Measurements from ENCODE around the gene TCP10L. TPM values are rescaled to one million over a fixed set of nuclear protein-coding genes. Genes with fewer than 3 reads are reported as not detected.

Gene TCP10L
- total and polyA plus RNA-seq, 2 of the 8 experiments (the other 6 are each of a cell fraction or from before 2014, with no cell fraction given), result 0.45 to 0.99 TPM

GRCh38 chr21:32585970-32586369, 647 bp upstream of the TCP10L start:
- Histone ChIP-seq H3K4ac (replicated peaks; ENCODE audit: insufficient read length, low read depth, low read length) (no peak overlapping the region), H2BK15ac (ENCODE audit: low read length) (no peak overlapping the region), H3K4me2 (ENCODE audit: insufficient read depth in 1 of 2, low read depth in 2 of 2, low read length in 2 of 2) (no peak overlapping the region), H4K5ac (ENCODE audit: insufficient read length, low read depth, low read length) (no peak overlapping the region), H2BK5ac (ENCODE audit: low read depth, low read length) (no peak overlapping the region; the same call in 1 of the 2 replicates), H2BK20ac (ENCODE audit: low read length) (no peak overlapping the region), H3K79me2 (ENCODE audit: control insufficient read depth in 1 of 2, insufficient read depth in 2 of 2, low read length in 2 of 2) (no peaks in the 10 kb centered on the region), H3K4me1 (replicated peaks in 1 of 4; ENCODE audit: control insufficient read depth in 3 of 4, insufficient read depth in 4 of 4, low read length in 3 of 4) (0 out of 7 replicates have a peak, but pooled peaks cover 0 to 2% (median 0%) of the 10 kb centered on the region in 4 experiments), H4K20me1 (replicated peaks in 1 of 2; ENCODE audit: control insufficient read depth in 1 of 2, insufficient read depth in 2 of 2, low read length in 2 of 2) (no peaks in the 10 kb centered on the region), H3K23me2 (ENCODE audit: low read depth, low read length) (peaks cover 9% of the 10 kb centered on the region; the same call in 1 of the 2 replicates), H3K9ac (replicated peaks in 1 of 4; ENCODE audit: extremely low read depth in 1 of 4, low read depth in 3 of 4, low read length in 3 of 4) (no peak overlapping the region), H2AFZ (ENCODE audit: low read length) (no peak overlapping the region), H2BK12ac (ENCODE audit: low read depth, low read length) (no peak overlapping the region), H3K23ac (ENCODE audit: insufficient read length) (no peak overlapping the region), H3K14ac (ENCODE audit: insufficient read length) (no peak overlapping the region), H2AK5ac (ENCODE audit: low read depth, low read length) (peak overlapping the region; percentile 82; the same call in 1 of the 2 replicates), H4K91ac (replicated peaks; ENCODE audit: insufficient read length, low read length) (no peak overlapping the region), H2BK120ac (replicated peaks; ENCODE audit: low read depth, low read length) (no peak overlapping the region), H3K36me3 (ENCODE audit: control insufficient read depth in 2 of 4, insufficient read depth in 4 of 4, low read length in 3 of 4) (no peaks in the 10 kb centered on the region), H4K8ac (ENCODE audit: extremely low read depth, insufficient read depth, low read length) (no peak overlapping the region), H3K4me3 (ENCODE audit: extremely low read depth in 1 of 4, insufficient read depth in 2 of 4, low read depth in 3 of 4, low read length in 4 of 4) (no peak overlapping the region), H3K27ac (ENCODE audit: low read depth, low read length) (no peak overlapping the region; the same call in 1 of the 2 replicates), H3K27me3 (replicated peaks in 1 of 4; ENCODE audit: control insufficient read depth in 3 of 4, extremely low read depth in 1 of 4, insufficient read depth in 3 of 4, low read length in 3 of 4) (no peaks in the 10 kb centered on the region; a peak in 1 of 7 replicates), H3K18ac (ENCODE audit: extremely low read depth, low read length) (no peak overlapping the region), H3K56ac (replicated peaks; ENCODE audit: insufficient read length, low read depth, low read length) (no peak overlapping the region), H3K9me3 (ENCODE audit: insufficient read depth in 2 of 2, low read depth in 1 of 2, low read length in 1 of 2) (no peaks in the 10 kb centered on the region), H3K79me1 (ENCODE audit: low read depth, low read length) (no peaks in the 10 kb centered on the region)
- no peak for FAIRE-seq
- POLR2A ChIA-PET (ENCODE audit: partially characterized antibody), result no interaction called here
- no peak for TF ChIP-seq RAD21 (IDR thresholded peaks at IDR 0.05 in 1 of 2, conservative IDR thresholded peaks at IDR 0.05 in 1 of 2; ENCODE audit: low read depth in 2 of 2, low read length in 2 of 2)
- TF ChIP-seq ATF2 (IDR thresholded peaks at IDR 0.05; ENCODE audit: low read length), result no peak
- CTCF ChIA-PET (ENCODE audit: partially characterized antibody), result interaction anchor here (1.1 to 2.6 kb wide), 2 partner anchors 15 to 25 kb away, joined by 3 to 10 read pairs; no protein-coding TSS in a partner anchor
- 90% methylated on average over 9 of the region's 9 CpGs; no CpG with 5 or more reads in 1 of the 2 experiments for WGBS, 2 experiments (ENCODE audit: extremely low coverage in 1 of 2, insufficient coverage in 1 of 2, insufficient read length in 1 of 2, insufficient replicate concordance in 2 of 2, low coverage in 1 of 2, low lambda C conversion rate in 2 of 2, missing lambda C conversion rate in 1 of 2)
- DNase-seq (ENCODE audit: low read depth in 1 of 2, low spot score in 2 of 2), result no peak

Measured in H1 (cell line).